ENCODE results near the gene UNC5B.

UNC5B gene

GRCh38 chr10:71223347-71224058, 11.1 kb downstream of the UNC5B start:
- DNase-seq (ENCODE audit: low spot score) = no peak

GRCh38 chr10:71225291-71226058, 13.1 kb downstream of the UNC5B start:
- DNase-seq (ENCODE audit: low spot score) = no peak

GRCh38 chr10:71228875-71229675, 16.7 kb downstream of the UNC5B start:
- no peak for DNase-seq (ENCODE audit: low spot score)

- DNase-seq (ENCODE audit: low spot score) = no peak
Observed at GRCh38 chr10:71229726-71230655, 17.6 kb downstream of the UNC5B start.

GRCh38 chr10:71230656-71231025, 18.3 kb downstream of the UNC5B start:
- no peak for DNase-seq (ENCODE audit: low spot score)

- no peak for DNase-seq (ENCODE audit: low spot score)
Observed at GRCh38 chr10:71231206-71231605, 18.8 kb downstream of the UNC5B start.

GRCh38 chr10:71232089-71232998, 20.0 kb downstream of the UNC5B start:
- no peak for DNase-seq (ENCODE audit: low spot score)

GRCh38 chr10:71233482-71233892, 21.1 kb downstream of the UNC5B start:
- no peak for DNase-seq (ENCODE audit: low spot score)

GRCh38 chr10:71234004-71234894, 21.9 kb downstream of the UNC5B start:
- no peak for DNase-seq (ENCODE audit: low spot score)

- DNase-seq (ENCODE audit: low spot score) = no peak
Observed at GRCh38 chr10:71234970-71235685, 22.8 kb downstream of the UNC5B start.

- DNase-seq (ENCODE audit: low spot score) = no peak
Observed at GRCh38 chr10:71235808-71236207, 23.4 kb downstream of the UNC5B start.

- DNase-seq (ENCODE audit: low spot score) = no peak
Observed at GRCh38 chr10:71236286-71236685, 23.9 kb downstream of the UNC5B start.

- DNase-seq (ENCODE audit: low spot score) = no peak
Observed at GRCh38 chr10:71236822-71237682, 24.7 kb downstream of the UNC5B start.

- no peak for DNase-seq (ENCODE audit: low spot score)
Observed at GRCh38 chr10:71237843-71238623, 25.7 kb downstream of the UNC5B start.

- DNase-seq (ENCODE audit: low spot score) = no peak
Observed at GRCh38 chr10:71238626-71239025, 26.3 kb downstream of the UNC5B start.

- no peak for DNase-seq (ENCODE audit: low spot score)
Observed at GRCh38 chr10:71239131-71239915, 27.0 kb downstream of the UNC5B start.

Data from HuH-7.5 (cell line).